Measurements from ENCODE around the gene CHRNA4.

Gene CHRNA4

GRCh38 chr20:63376283-63377250, 15.4 kb upstream of the CHRNA4 start:
- DNase-seq: peak; percentile 17 to 49 (median 29)

DNA sequence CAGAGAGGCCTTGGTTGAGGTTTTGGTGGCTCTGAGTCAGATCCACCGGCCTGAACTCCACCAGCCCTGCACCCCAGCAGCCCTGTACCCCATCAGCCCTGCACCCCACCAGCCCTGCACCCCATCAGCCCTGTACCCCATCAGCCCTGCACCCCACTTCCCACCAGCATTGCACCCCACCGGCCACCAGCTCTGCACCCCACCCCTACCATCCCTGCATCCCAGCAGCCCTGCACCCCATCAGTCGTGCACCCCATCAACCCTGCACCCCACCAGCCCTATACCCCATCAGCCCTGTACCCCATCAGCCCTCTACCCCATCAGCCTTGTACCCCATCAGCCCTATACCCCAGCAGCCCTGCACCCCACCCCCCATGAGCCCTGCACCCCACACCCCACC, 14.3 kb upstream of the CHRNA4 start:
- DNase-seq: no peak

DNA sequence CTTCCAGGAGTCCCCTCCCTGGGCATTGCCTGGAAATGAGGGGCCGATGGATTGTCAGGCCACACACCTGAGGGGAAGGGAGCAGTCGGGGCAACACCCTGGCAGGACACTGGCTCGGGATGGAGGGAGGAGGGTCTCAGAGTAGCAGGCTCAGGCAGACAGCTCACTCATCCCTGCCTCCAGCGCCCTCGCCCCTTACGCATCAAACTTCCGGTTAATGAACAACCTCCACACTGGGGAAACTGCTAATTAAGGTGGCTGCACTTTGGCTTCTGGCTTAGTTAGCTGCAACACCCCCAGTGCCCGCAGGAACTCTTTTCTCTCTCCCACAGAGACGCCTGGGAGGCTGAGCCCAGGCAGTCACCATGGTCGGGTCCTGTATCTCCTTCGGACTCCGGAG, 13.4 kb upstream of the CHRNA4 start:
- no peak for DNase-seq

DNA sequence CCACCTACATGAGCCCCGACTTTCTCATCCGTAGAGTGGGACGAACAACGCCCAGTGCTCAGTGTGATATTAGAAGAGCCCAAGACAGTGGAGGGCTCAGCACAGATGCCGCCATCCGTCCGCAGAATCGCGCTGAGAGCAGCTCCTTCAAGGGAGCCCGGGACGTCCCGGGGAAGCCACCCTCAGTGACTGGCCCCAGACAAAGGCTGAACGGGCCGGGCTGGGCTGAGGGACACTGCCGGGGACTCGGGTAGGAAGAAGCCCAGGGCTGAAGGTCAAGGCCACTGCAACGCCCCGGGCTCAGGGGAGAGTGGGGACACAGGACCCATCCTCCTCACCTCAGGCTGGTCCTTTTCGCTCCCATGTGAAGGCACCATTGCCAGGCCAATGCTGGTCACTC, 12.8 kb upstream of the CHRNA4 start:
- DNase-seq: no peak

DNA sequence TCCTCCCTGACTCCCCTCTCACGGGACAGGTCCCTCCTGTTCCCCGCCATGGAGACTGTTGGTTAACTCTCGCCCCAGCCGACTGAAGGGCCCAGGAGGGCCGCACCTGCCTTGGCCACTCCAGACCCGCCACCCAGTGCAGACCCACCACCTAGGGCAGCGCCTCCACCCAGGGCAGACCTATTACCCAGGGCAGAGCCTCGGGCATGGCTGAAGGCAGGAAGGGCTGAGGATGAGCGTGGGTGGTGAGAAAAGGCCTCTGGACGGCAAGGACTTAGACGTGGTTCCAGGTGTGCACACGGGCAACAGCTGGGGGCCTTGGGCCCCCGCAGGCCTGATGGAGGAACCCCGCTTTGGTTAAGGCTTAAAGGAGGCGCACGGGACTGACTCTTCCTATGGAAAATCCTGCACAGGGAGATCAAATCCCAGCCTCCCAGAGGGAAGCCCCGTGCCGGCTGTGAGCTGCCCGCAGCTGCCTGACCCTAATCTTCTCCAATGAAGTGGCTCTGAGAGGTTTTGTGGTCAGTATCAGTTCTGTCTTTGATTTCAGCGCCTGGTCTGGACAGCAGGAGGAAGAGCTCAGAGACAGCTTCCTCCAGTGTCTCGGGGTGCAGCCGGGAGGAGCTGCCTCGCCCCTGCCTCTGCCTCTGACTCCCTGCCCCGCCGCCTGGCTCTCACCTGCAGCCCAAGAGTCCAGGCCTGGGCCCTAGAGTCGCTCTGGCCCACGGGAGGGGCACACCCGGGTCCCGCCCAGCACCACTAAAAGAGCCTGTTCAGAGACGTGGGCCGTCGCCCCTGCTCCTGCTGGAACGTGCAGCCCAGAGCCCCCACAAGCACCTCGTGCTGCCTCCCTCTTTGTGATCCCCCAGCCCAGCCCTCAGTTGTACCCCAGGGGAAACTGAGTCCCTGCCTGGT, 12.1 kb upstream of the CHRNA4 start:
- DNase-seq: no peak

GRCh38 chr20:63371291-63371865, 10.2 kb upstream of the CHRNA4 start:
- no peak for DNase-seq

DNA sequence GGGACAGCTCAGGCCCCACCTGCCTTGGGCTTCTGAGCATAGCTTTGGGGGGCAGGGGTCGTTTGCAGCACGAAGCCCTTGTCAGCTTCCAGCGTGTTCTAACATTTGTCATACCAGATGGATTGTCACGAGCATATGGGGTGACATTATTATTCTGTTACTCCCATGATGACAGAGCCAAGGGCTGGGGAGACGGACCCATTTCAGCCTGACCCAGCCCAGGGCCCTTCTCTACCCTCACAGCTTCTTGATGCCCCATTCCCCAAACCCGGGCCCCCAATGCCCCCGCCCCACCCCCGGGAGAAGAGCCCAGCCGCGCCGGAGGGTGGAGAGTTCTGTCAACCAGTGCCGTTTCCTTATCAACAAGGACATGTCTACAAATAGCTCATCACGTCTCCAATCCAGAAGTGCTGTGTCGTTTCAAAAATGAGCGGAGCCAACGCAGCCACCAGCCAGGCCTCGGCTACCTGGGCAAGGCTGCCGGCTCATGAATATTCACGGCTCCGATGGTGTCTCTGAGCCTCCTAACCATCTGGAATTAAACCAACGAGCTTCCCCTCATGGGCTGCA, 9.6 kb upstream of the CHRNA4 start:
- no peak for DNase-seq

GRCh38 chr20:63369724-63370617, 8.8 kb upstream of the CHRNA4 start:
- no peak for DNase-seq

GRCh38 chr20:63369024-63369530, 7.9 kb upstream of the CHRNA4 start:
- DNase-seq: no peak

- DNase-seq: no peak
Observed at GRCh38 chr20:63368151-63368550, 7.0 kb upstream of the CHRNA4 start.

GRCh38 chr20:63367446-63368055, 6.4 kb upstream of the CHRNA4 start:
- DNase-seq: no peak

DNA sequence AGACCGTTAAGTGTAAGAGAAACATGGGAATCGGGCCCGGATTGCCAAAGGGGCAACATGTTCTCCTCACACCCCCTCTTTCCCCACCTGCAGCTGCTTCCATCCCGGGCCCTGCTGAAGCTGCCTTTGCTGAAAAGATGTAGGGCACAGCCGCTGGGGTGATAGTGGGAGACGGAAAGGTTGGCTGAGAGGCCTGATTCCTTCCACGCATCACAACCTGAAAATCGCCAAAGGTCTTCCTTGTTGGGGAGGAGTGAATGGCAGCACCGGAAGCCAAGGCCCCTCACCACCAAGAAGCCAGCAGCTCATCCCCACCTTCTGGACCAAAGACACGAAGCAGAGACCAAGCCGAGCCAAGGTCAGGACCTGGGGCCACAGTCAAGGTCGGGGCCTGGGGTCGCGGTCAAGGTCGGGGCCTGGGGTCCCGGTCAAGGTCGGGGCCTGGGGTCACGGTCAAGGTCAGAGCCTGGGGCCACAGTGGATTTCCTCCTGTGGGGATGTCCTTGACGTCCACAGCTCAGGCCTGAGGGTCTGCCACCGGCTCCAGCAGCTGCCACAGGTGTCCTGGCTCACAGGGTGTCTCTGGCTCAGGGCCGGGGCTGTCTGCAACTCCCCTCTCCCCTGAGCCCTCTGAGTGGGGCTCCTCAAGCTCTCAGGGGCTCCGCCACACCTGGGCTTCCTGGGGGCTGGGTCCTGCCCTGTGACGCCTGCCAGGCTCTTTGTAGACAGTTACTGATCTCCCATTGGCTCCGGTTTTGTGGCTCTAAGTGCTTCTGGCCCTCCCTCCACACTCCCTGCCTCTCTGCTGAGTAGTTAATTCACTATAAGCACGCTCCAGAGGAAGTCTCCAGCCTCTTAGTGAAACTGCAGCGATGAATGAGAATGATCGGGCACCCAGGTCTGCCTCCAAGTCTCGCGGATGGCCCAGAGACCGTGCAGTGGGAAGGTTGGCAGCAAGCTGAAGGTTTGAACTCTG, 5.5 kb upstream of the CHRNA4 start:
- no peak for DNase-seq

DNA sequence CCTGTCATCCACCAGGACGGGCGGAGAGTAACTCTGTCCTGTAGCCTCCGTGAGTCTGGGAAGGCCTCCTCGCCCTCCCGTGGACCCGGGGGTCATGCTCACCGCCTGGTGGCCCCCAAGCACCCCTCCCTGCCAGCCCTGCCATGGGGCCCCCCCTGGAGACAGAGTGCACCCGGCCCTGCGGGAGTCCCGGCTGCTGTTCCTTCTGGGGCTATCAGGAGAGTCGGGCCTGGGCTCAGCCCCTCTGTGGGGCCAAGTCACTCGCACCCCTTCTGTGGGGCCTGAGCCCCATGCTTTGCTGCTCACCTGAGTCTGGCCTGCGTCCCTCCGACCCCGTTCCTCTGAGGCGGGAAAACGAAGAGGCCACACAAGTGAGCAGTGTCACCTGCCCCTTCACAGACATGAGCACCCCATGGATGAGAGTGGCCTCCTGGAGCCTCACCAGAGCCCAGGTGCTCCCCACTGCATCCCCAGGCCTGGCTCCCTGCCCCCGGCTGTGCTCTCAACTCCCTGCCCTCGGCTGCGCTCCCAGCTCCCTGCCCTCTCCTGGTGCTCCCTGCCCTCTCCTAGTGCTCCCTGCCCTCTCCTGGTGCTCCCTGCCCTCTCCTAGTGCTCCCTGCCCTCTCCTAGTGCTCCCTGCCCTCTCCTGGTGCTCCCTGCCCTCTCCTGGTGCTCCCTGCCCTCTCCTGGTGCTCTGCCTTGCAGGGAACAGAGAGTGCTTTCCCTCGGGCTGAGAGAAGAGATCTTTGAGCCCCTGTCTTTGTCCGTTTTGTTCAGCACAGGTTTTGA, 4.6 kb upstream of the CHRNA4 start:
- DNase-seq: no peak

DNA sequence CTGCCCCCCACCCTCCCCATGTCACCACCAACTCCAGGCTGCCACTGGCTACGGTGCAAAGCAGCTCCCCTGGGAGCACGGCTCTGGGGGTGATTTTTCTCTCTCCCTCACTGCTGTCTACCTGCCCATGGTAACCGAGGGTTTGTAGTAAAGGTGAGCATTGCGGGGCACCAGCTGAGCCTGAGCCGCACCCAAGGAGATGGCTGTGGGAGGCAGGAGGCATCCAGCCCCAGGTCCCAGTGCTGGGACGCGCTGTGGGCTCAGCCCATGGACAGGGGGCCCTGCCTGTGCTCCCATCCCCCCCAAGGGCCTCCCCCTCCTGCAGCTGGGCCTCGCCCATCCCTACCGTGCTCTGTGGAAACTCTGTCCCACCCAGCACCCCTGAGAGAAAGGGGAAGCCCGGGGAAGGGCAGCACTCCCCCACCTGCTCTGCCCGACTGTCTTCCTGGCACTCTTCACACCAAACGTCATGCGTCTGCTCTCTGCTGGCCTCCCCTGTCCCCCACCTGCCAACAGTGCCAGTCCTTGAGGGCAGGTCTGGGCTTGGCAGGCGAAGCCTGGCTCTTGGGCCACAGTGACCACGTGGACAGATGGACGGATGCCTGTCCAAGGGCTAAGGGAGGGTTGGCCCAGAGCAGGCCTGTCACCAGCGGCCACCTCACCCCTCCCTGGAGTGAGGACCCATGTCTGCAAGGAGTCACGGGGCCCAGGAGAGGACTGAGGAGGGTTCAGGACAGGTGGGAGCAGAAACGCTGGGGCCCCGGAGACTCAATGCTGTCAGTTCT, 3.8 kb upstream of the CHRNA4 start:
- DNase-seq: no peak

- no peak for DNase-seq
Observed at GRCh38 chr20:63363981-63364561, 2.9 kb upstream of the CHRNA4 start.

GRCh38 chr20:63363013-63363957, 2.1 kb upstream of the CHRNA4 start:
- DNase-seq: no peak

Measured in suppressor macrophage treated with lipopolysaccharide for 1 hour (primary cell).